ENCODE data around the gene TUBGCP2.
"Not testable (repeated sequence)": the region's sequence is repeated elsewhere in the genome, so short reads cannot be mapped to it uniquely, and the experiment has no call there.

TUBGCP2 gene

GRCh38 chr10:133267293-133267692 is 41.4 kb downstream of the TUBGCP2 start:
- Mint-ChIP-seq H3K27ac (no peak overlapping the region), H3K27me3 (ENCODE audit: low read depth) (no peaks in the 10 kb centered on the region), H3K9me3 (no peaks in the 10 kb centered on the region), H3K4me3 (no peak overlapping the region), H3K36me3 (ENCODE audit: low read depth) (peaks cover 23% of the 10 kb centered on the region), H3K4me1 (ENCODE audit: low read depth) (peaks cover 22% of the 10 kb centered on the region)

- no peaks in the 10 kb centered on the region for H3K27me3 Mint-ChIP-seq (ENCODE audit: low read depth)
- H3K27ac Mint-ChIP-seq, result no peak overlapping the region
- H3K4me1 Mint-ChIP-seq (ENCODE audit: low read depth), result peaks cover 24% of the 10 kb centered on the region
- H3K4me3 Mint-ChIP-seq, result no peak overlapping the region
- no peaks in the 10 kb centered on the region for H3K9me3 Mint-ChIP-seq
- H3K36me3 Mint-ChIP-seq (ENCODE audit: low read depth), result peaks cover 23% of the 10 kb centered on the region
Observed at GRCh38 chr10:133266056-133266795, 42.4 kb downstream of the TUBGCP2 start.

- H3K27ac Mint-ChIP-seq; H3K27me3 Mint-ChIP-seq (ENCODE audit: low read depth); H3K9me3 Mint-ChIP-seq: not testable (repeated sequence)
- H3K4me3 Mint-ChIP-seq, result peak overlapping the region; percentile 62
- H3K4me1 Mint-ChIP-seq (ENCODE audit: low read depth), result peaks cover 33% of the 10 kb centered on the region
- H3K36me3 Mint-ChIP-seq (ENCODE audit: low read depth), result peaks cover 23% of the 10 kb centered on the region
Observed at GRCh38 chr10:133265052-133265451, 43.6 kb downstream of the TUBGCP2 start.

DNA sequence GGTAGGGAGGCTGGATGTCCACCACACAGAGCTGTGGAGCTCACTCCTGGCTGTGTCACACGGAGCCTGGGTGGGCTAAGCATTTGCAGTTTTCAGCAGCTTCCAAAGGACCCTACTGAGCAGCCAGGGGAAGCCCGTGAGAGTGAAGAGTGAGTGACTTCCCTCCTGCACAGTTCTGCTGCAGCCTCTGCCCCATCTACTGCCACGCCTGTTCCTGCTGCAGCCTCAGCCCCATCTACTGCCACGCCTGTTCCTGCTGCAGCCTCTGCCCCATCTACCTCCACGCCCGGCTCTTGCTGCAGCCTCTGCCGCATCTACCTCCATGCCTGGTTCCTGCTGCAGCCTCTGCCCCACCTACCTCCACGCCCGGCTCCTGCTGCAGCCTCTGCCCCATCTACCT is 44.2 kb downstream of the TUBGCP2 start:
- Mint-ChIP-seq H3K9me3 (no peaks in the 10 kb centered on the region), H3K27me3 (ENCODE audit: low read depth) (no peaks in the 10 kb centered on the region), H3K36me3 (ENCODE audit: low read depth) (peaks cover 23% of the 10 kb centered on the region), H3K4me3 (peak overlapping the region; percentile 63), H3K4me1 (ENCODE audit: low read depth) (peaks cover 38% of the 10 kb centered on the region), H3K27ac (peak overlapping the region; percentile 29)

DNA sequence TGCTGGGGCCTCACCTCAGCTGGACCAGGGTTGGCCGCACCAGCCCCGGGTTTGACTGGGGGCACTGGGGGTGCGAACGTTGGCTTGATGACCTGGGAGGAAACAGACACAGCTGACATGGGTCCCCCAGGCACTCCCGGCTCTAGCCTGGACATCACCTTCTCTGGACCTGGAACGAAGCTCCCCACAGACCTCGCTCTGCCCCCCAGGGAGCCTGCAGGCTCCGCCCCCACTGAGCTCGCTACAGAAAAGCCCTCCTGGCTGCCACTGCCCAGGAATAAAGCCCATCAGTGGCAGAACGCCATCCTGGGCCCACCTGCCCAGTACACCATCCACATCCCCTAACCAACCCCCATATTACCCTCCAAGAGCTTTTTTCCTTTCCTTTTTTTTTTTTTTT is 45.0 kb downstream of the TUBGCP2 start:
- Mint-ChIP-seq H3K27me3 (ENCODE audit: low read depth) (no peaks in the 10 kb centered on the region), H3K27ac (peak overlapping the region; percentile 20), H3K36me3 (ENCODE audit: low read depth) (peaks cover 23% of the 10 kb centered on the region), H3K4me3 (peak overlapping the region; percentile 63), H3K4me1 (ENCODE audit: low read depth) (peaks cover 43% of the 10 kb centered on the region), H3K9me3 (no peaks in the 10 kb centered on the region)

DNA sequence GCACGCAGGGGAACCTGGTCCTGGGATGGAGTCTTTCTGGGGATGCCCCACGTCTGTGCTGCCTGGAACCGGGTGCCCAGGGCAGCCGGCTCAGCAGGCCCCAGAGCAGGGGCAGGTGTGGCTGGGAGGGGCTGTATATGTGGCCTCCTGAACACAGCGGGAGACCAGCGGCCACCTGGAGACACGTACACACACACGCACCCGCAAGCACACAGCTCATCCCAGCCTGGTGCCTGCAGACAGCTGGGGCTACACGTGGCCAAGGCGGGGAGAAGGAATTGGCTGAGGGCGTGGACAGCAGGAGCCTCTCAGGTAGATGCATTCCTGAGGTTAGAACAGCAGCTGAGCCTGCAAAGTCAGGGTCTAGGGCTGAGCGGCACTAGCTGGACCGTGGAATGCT is 46.0 kb downstream of the TUBGCP2 start:
- Mint-ChIP-seq H3K4me3 (no peak overlapping the region), H3K4me1 (ENCODE audit: low read depth) (peaks cover 48% of the 10 kb centered on the region), H3K9me3 (no peaks in the 10 kb centered on the region), H3K36me3 (ENCODE audit: low read depth) (peaks cover 23% of the 10 kb centered on the region), H3K27ac (no peak overlapping the region), H3K27me3 (ENCODE audit: low read depth) (no peaks in the 10 kb centered on the region)

DNA sequence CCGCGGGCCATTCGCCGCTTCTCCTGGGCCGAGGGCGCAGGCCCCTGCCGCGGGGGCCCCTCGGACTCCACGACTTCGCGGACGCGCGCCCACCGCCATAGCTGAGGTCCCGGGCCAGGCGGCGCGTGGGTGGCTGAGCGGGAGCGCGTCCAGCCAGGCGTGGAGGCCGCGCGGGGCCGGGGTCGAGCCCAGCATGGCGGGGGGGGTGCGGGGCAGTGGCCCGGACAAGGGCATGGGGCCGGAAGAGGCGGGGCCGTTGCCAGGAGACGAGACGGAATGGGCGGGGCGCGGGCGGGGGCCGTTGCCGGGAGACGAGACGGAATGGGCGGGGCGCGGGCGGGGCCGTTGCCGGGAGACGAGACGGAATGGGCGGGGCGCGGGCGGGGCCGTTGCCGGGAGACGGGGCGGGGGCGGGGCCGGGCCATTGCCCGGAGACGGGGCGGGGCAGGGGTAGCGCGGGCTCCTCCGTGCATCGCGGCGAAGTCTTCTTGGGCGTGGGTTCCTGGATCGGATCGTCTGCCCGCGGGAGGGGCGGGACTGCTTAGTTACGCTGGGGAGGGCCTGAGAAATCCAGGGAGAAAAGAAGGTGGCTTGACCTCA is 46.8 kb downstream of the TUBGCP2 start:
- Mint-ChIP-seq H3K9me3 (no peaks in the 10 kb centered on the region), H3K4me1 (ENCODE audit: low read depth) (peaks cover 50% of the 10 kb centered on the region), H3K36me3 (ENCODE audit: low read depth) (peaks cover 23% of the 10 kb centered on the region), H3K27ac (no peak overlapping the region), H3K27me3 (ENCODE audit: low read depth) (no peaks in the 10 kb centered on the region), H3K4me3 (peak overlapping the region; percentile 80)

- peaks cover 23% of the 10 kb centered on the region for H3K36me3 Mint-ChIP-seq (ENCODE audit: low read depth)
- no peaks in the 10 kb centered on the region for H3K27me3 Mint-ChIP-seq (ENCODE audit: low read depth)
- peak overlapping the region; percentile 80 for H3K4me3 Mint-ChIP-seq
- H3K4me1 Mint-ChIP-seq (ENCODE audit: low read depth), result peaks cover 50% of the 10 kb centered on the region
- peak overlapping the region; percentile 80 for H3K27ac Mint-ChIP-seq
- no peaks in the 10 kb centered on the region for H3K9me3 Mint-ChIP-seq
Observed at GRCh38 chr10:133260895-133261725, 47.6 kb downstream of the TUBGCP2 start.

- Mint-ChIP-seq H3K36me3 (ENCODE audit: low read depth) (peaks cover 14% of the 10 kb centered on the region), H3K27me3 (ENCODE audit: low read depth) (no peaks in the 10 kb centered on the region), H3K9me3 (no peaks in the 10 kb centered on the region), H3K4me3 (peak overlapping the region; percentile 71), H3K27ac (peak overlapping the region; percentile 97), H3K4me1 (ENCODE audit: low read depth) (peaks cover 39% of the 10 kb centered on the region)
Observed at GRCh38 chr10:133259602-133259989, 49.1 kb downstream of the TUBGCP2 start.

- Mint-ChIP-seq H3K27ac (peak overlapping the region; percentile 97), H3K27me3 (ENCODE audit: low read depth) (no peaks in the 10 kb centered on the region), H3K4me3 (peak overlapping the region; percentile 71), H3K9me3 (no peaks in the 10 kb centered on the region), H3K36me3 (ENCODE audit: low read depth) (peaks cover 10% of the 10 kb centered on the region), H3K4me1 (ENCODE audit: low read depth) (peaks cover 35% of the 10 kb centered on the region)
Observed at GRCh38 chr10:133258818-133259601, 49.7 kb downstream of the TUBGCP2 start.

- H3K27me3 Mint-ChIP-seq (ENCODE audit: low read depth), result no peaks in the 10 kb centered on the region
- H3K36me3 Mint-ChIP-seq (ENCODE audit: low read depth), result peaks cover 4% of the 10 kb centered on the region
- peak overlapping the region; percentile 62 for H3K27ac Mint-ChIP-seq
- H3K4me3 Mint-ChIP-seq, result peak overlapping the region; percentile 14
- H3K9me3 Mint-ChIP-seq, result no peaks in the 10 kb centered on the region
- peaks cover 30% of the 10 kb centered on the region for H3K4me1 Mint-ChIP-seq (ENCODE audit: low read depth)
Observed at GRCh38 chr10:133258066-133258817, 50.4 kb downstream of the TUBGCP2 start.

GRCh38 chr10:133257489-133258065 is 51.1 kb downstream of the TUBGCP2 start:
- Mint-ChIP-seq H3K36me3 (ENCODE audit: low read depth) (no peaks in the 10 kb centered on the region), H3K27ac (peak overlapping the region; percentile 83), H3K4me1 (ENCODE audit: low read depth) (peaks cover 29% of the 10 kb centered on the region)

GRCh38 chr10:133255323-133255722 is 53.3 kb downstream of the TUBGCP2 start:
- Mint-ChIP-seq H3K27ac (no peak overlapping the region), H3K4me1 (ENCODE audit: low read depth) (peaks cover 20% of the 10 kb centered on the region), H3K36me3 (ENCODE audit: low read depth) (no peaks in the 10 kb centered on the region), H3K27me3 (ENCODE audit: low read depth) (no peaks in the 10 kb centered on the region), H3K4me3 (no peak overlapping the region), H3K9me3 (no peaks in the 10 kb centered on the region)

More at GRCh38 chr10:133257489-133258065, 51.1 kb downstream of the TUBGCP2 start:
- Mint-ChIP-seq H3K4me3 (no peak overlapping the region), H3K9me3 (no peaks in the 10 kb centered on the region), H3K27me3 (ENCODE audit: low read depth) (no peaks in the 10 kb centered on the region)

All from T-helper 1 cell treated with Interleukin-12 subunit alpha and Interleukin-12 subunit beta and Interleukin-4 antibody, amounts not matched to agents 30 μg/mL and 1 μg/mL, for 36 hours (primary cell).